Upper lobe of left lung (tissue), 4 donors: ENCODE results near the gene KCNE4.

Source experiments
- CTCF ChIP-seq, 6 experiments: fragments of 450-650 bp in 4 of 6; fragments of 200-600 bp in 2 of 6; sonication (generic) in 2 of 6; IDR thresholded peaks; one replicate each; pipeline ENCODE4 v1.5.1; 2016 to 2019; ENCODE audit warnings: antibody characterized with exemption in 6 of 6
- POLR2A ChIP-seq, 4 donors: fragments of 450-650 bp; IDR thresholded peaks; one replicate each; pipeline ENCODE4 v1.5.1; 2016 to 2017; ENCODE audit warnings: antibody characterized with exemption in 4 of 4, mild to moderate bottlenecking in 2 of 4

GRCh38 chr2:223062396-223062795 is 10.4 kb downstream of the KCNE4 start:
- TF ChIP-seq CTCF (IDR thresholded peaks at IDR 0.05), result no peak
- no peak for TF ChIP-seq POLR2A (IDR thresholded peaks at IDR 0.05)
